B cell (primary cell): Measurements from ENCODE around the gene SFXN1.
"Not testable (repeated sequence)": the region's sequence is repeated elsewhere in the genome, so short reads cannot be mapped to it uniquely, and the experiment has no call there.

Experiments used
- EZH2 ChIP-seq: IDR thresholded peaks from 2 replicates; pipeline ENCODE4 v1.6.1; 2012; ENCODE audit warnings: borderline replicate concordance, low read depth, mild to moderate bottlenecking, moderate library complexity, low read length; ENCODE audit not compliant: insufficient read depth, poor library complexity, severe bottlenecking
- TF ChIP-seq, protein P1 (sequence below): fragments of 200-600 bp; IDR thresholded peaks from one replicate; pipeline ENCODE4 v1.8.0; 2022; ENCODE audit warnings: antibody characterized with exemption, mild to moderate bottlenecking

DNA sequence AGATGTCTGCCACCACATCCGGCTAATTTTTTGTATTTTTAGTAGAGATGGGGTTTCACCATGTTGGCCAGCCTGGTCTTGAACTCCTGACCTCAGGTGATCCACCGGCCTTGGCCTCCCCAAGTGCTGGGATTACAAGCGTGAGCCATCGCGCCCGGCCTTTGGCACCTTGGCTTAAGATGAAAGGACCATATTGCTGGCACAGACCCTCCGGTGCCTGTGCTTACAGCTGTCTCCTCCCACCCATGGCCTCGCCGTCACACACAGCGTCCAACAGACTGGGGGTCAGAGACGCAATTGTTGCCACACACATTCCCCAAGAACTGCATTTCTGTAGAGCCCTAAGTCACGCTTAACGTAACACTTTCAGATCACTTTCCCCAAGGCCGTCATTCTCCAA, 32.0 kb upstream of the SFXN1 start:
- TF ChIP-seq, protein P1, sequence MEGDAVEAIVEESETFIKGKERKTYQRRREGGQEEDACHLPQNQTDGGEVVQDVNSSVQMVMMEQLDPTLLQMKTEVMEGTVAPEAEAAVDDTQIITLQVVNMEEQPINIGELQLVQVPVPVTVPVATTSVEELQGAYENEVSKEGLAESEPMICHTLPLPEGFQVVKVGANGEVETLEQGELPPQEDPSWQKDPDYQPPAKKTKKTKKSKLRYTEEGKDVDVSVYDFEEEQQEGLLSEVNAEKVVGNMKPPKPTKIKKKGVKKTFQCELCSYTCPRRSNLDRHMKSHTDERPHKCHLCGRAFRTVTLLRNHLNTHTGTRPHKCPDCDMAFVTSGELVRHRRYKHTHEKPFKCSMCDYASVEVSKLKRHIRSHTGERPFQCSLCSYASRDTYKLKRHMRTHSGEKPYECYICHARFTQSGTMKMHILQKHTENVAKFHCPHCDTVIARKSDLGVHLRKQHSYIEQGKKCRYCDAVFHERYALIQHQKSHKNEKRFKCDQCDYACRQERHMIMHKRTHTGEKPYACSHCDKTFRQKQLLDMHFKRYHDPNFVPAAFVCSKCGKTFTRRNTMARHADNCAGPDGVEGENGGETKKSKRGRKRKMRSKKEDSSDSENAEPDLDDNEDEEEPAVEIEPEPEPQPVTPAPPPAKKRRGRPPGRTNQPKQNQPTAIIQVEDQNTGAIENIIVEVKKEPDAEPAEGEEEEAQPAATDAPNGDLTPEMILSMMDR: not testable (repeated sequence)
- not testable (repeated sequence) for TF ChIP-seq EZH2
